Tibial nerve (tissue), 4 donors: ENCODE measurements around the gene LEMD2.

Experiments
- CTCF ChIP-seq, 5 experiments: fragments of 200-600 bp in 3 of 5; fragments of 450-650 bp in 2 of 5; sonication (generic) in 3 of 5; IDR thresholded peaks; one replicate each; pipeline ENCODE4 v1.5.1; 2016 to 2019; ENCODE audit warnings: antibody characterized with exemption in 5 of 5, mild to moderate bottlenecking in 3 of 5, moderate library complexity in 2 of 5
- EP300 ChIP-seq, 2 donors: sonication (generic); formaldehyde crosslinking; IDR thresholded peaks; one replicate each; pipeline ENCODE4 v1.6.1; 2017; ENCODE audit warnings: antibody characterized with exemption in 2 of 2, mild to moderate bottlenecking in 1 of 2
- POLR2A ChIP-seq, 2 donors: fragments of 450-650 bp; IDR thresholded peaks; one replicate each; pipeline ENCODE4 v1.6.1; 2017; ENCODE audit warnings: antibody characterized with exemption in 2 of 2, mild to moderate bottlenecking in 2 of 2, moderate library complexity in 2 of 2

DNA sequence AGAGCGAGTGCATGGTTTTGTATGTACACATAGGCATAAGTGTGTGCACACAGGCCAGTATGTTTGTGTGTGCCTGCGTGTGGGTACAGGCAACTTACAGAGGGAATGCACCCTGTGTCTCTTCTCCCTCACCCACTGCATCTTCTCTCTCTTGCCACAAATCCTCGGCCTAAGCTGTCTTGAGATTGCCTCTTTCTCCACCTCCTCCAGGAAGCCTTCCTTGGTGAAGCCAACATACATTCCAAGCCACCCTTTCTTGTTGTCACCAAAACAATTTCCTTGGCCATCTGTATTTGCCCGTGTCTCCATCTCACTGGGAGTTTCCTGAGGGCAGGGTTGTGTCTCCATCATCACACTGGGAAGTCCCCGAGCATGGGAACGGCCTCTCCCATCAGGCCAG, 44.7 kb upstream of the LEMD2 start:
- TF ChIP-seq CTCF (IDR thresholded peaks at IDR 0.05): no peak
- no peak for TF ChIP-seq EP300 (IDR thresholded peaks at IDR 0.05)
- no peak for TF ChIP-seq POLR2A (IDR thresholded peaks at IDR 0.05)
